Type B pancreatic cell (in vitro differentiated cells): ENCODE results near the gene HEBP1. TPM values are rescaled to one million over a fixed set of nuclear protein-coding genes. Genes with fewer than 3 reads are reported as not detected.

Source experiments
- DNase-seq: peaks from one replicate; pipeline ENCODE4 v3.0.0; 2021; ENCODE audit warnings: mixed read lengths; ENCODE audit not compliant: unreplicated experiment; ENCODE audit errors: extremely low spot score
- H3K27ac Mint-ChIP-seq: 2 replicates; pipeline ENCODE4 v1.8.0; 2021; ENCODE audit warnings: mild to moderate bottlenecking, mixed read lengths
- H3K27me3 Mint-ChIP-seq: 2 replicates; pipeline ENCODE4 v1.8.0; 2021; ENCODE audit warnings: mixed read lengths
- H3K36me3 Mint-ChIP-seq: 2 replicates; pipeline ENCODE4 v1.8.0; 2021; ENCODE audit warnings: mixed read lengths
- H3K4me1 Mint-ChIP-seq: one replicate; pipeline ENCODE4 v1.8.0; 2021; ENCODE audit warnings: mixed read lengths; ENCODE audit not compliant: unreplicated experiment
- H3K4me3 Mint-ChIP-seq: 2 replicates; pipeline ENCODE4 v1.8.0; 2021; ENCODE audit warnings: mild to moderate bottlenecking, mixed read lengths
- H3K9me3 Mint-ChIP-seq: 2 replicates; pipeline ENCODE4 v1.8.0; 2021; ENCODE audit warnings: mixed read lengths
- CTCF ChIP-seq: fragments of 200-600 bp; sonication (generic); conservative IDR thresholded peaks from 2 replicates; pipeline ENCODE4 v1.5.0; 2021; ENCODE audit warnings: antibody characterized with exemption, mild to moderate bottlenecking
- total RNA-seq: library from RNA; stranded (reverse); gene quantifications from 2 replicates; pipeline ENCODE4 v1.2.1, GENCODE V29; 2021; ENCODE audit warnings: low replicate concordance

Gene HEBP1
- total RNA-seq, 1 donor from 2014 or later: 66.4 TPM

GRCh38 chr12:12979731-12980259 is 20.3 kb downstream of the HEBP1 start:
- H3K36me3 Mint-ChIP-seq: peaks cover 40% of the 10 kb centered on the region
- no peak overlapping the region for H3K27ac Mint-ChIP-seq
- no peaks in the 10 kb centered on the region for H3K27me3 Mint-ChIP-seq
- H3K9me3 Mint-ChIP-seq: no peaks in the 10 kb centered on the region
- no peak for TF ChIP-seq CTCF
- DNase-seq: no peak
- H3K4me1 Mint-ChIP-seq: no peaks in the 10 kb centered on the region
- no peak overlapping the region for H3K4me3 Mint-ChIP-seq

DNA sequence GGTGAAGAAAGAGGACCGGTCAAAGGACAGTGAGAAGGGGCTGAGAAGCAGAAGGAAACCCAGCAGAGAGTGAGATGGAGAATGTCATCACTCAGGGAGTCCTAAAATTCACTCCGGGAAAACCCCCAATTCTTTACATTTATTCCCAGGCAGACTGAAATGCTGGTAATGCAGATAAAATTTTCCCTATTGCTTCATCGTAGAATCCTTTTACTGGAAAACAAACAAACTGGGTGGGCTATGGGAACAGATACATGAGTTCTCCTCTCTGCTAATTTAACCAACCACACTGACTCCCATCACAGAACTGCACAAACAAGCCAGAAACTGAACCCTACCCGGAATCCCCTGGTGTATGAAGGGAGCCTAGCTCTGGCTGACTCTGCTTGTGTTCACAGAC is 20.9 kb downstream of the HEBP1 start:
- Mint-ChIP-seq H3K27ac (no peak overlapping the region), H3K27me3 (no peaks in the 10 kb centered on the region), H3K4me3 (no peak overlapping the region), H3K4me1 (no peaks in the 10 kb centered on the region), H3K9me3 (peaks cover 5% of the 10 kb centered on the region), H3K36me3 (peaks cover 42% of the 10 kb centered on the region)
- TF ChIP-seq CTCF: no peak
- DNase-seq: no peak

DNA sequence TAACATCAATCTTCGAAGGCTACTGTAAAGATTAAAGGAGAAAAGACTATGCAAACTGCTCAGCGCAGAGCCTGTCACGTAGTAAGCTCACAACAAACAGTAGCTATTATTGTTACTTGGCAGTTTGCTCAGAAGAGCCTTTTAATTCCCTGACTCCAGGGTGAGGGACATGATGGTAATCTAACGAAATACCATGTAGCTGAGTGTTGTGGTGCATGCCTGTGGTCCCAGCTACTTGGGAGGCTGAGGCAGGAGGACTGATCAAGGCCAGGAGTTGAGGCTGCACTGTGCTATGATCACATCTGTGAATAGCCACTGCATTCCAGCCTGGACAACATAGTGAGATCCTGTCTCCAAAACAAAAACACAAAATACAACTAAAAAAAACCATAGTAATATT is 22.8 kb downstream of the HEBP1 start:
- Mint-ChIP-seq H3K36me3 (peaks cover 51% of the 10 kb centered on the region), H3K27me3 (no peaks in the 10 kb centered on the region), H3K9me3 (peaks cover 5% of the 10 kb centered on the region), H3K4me1 (no peaks in the 10 kb centered on the region), H3K4me3 (no peak overlapping the region), H3K27ac (no peak overlapping the region)
- TF ChIP-seq CTCF: no peak
- DNase-seq: no peak

DNA sequence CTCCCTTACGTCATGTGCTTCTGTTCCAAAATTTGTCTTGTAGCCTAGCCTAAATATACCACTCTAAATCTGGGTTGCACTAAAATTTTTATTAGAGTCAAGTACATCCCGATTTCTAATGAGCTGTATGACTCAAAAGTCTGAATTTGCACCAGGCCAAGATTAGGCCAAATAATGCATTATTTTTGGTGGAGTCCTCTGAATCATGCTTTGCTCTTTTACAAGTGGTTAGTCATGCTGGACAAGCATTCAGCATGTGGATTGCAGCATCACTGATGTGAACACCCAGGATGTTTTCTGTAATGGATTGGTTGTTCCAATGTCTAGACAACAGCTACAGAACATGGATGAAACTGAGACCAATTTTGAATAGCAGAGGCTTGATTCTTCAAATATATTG is 23.7 kb downstream of the HEBP1 start:
- H3K27me3 Mint-ChIP-seq: no peaks in the 10 kb centered on the region
- no peak overlapping the region for H3K4me3 Mint-ChIP-seq
- DNase-seq: no peak
- no peak for TF ChIP-seq CTCF
- H3K9me3 Mint-ChIP-seq: peaks cover 5% of the 10 kb centered on the region
- no peak overlapping the region for H3K27ac Mint-ChIP-seq
- no peaks in the 10 kb centered on the region for H3K4me1 Mint-ChIP-seq
- H3K36me3 Mint-ChIP-seq: peaks cover 60% of the 10 kb centered on the region

DNA sequence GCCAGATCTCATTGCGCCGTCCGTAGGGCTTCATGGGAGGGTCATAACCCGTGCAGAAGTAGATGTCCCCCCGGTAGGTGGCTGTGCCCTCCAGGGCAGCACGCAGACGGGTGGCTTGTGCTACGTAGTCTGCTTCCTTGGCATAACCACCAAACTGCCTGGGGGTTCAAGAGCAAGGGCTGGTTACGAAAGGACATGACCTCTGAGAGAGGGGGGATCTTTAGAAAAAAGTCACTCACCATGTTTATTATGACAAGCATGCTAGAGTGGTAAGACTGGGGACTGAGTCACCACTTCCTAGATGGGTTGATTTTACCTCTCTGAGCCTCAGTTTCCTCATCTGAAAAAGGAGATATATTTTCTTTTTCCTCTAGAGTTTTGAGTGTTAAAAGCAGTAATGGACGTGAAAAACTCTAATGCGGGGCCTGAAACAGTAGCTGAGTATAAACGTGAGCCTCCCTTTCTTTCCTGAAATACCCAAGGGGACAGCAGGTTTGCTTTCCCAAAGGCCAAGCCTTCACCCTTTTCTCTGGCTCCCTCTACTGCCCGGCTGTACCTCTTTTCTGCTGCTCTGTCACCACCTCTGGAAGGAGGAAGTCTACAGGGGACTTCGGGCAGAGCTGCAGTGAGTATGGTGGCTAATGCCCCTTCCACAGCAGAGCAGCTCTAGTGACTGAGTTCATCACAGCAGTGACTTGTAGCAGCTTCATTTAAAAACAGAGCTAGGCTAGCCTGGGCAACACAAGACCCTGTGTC is 24.6 kb downstream of the HEBP1 start:
- DNase-seq: no peak
- TF ChIP-seq CTCF: no peak
- H3K36me3 Mint-ChIP-seq: peaks cover 67% of the 10 kb centered on the region
- peaks cover 5% of the 10 kb centered on the region for H3K9me3 Mint-ChIP-seq
- H3K27ac Mint-ChIP-seq: no peak overlapping the region
- no peaks in the 10 kb centered on the region for H3K4me1 Mint-ChIP-seq
- H3K4me3 Mint-ChIP-seq: no peak overlapping the region
- H3K27me3 Mint-ChIP-seq: no peaks in the 10 kb centered on the region
